Iris pigment epithelial cell (primary cell): Measurements from ENCODE around the gene THAP11.

Experiments used
- DNase-seq: peaks from one replicate; pipeline ENCODE4 v3.0.0-alpha.2; 2011; ENCODE audit warnings: low read depth

The THAP11 gene

DNA sequence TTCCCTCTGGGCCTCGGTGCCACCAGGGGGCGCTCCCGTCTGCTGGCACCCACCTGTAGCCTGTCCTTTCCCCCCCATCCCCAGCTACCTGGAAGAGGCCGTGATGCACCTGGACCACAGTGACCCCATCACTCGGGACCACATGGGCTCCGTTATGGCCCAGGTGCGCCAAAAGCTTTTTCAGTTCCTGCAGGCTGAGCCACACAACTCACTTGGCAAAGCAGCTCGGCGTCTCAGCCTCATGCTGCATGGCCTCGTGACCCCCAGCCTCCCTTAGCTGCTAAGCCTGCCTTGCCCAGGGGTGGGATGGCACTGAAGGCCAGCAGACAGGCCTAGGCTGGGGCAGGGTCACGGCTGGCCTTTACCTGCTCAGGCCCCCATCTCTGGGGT lies 41.7 kb downstream of the THAP11 start:
- DNase-seq = peak; percentile 45

DNA sequence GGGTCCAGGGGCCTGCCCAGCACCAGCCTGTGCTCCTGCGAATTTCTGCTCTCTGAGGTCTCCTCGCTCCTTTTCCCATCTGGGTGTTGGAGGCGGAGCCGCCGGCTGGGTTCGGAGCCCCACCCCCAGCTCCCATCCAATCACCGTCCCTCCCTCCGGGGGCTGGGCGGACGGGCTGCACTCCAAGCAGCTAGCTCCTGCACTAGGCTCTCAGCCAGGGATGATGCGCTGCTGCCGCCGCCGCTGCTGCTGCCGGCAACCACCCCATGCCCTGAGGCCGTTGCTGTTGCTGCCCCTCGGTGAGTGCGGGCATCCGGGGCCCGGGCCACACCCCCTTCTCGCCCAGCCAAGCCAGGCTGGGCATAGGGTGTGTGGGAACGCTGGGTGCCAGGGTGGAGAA lies 42.6 kb downstream of the THAP11 start, which contains the start of gene NRN1L:
Gene NRN1L (plus strand): TSS at position 202 of the 400 bp plus-strand sequence. CDS start 19 bp downstream, at position 221.
- DNase-seq = peak; percentile 93

DNA sequence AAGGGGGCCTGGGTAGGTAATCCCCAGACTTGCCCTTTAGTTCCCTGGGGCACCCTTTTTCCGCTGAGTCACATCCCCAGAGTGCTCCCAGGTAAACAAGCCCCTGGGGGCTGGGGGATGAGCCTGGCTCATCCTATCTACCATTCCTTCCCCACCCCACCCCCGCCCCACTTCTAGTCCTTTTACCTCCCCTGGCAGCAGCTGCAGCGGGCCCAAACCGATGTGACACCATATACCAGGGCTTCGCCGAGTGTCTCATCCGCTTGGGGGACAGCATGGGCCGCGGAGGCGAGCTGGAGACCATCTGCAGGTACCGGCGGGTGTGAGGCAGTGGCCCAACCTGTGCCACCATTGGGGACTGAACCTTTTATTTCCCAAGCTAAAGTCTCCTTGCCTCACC lies 43.4 kb downstream of the THAP11 start:
- DNase-seq = no peak

DNA sequence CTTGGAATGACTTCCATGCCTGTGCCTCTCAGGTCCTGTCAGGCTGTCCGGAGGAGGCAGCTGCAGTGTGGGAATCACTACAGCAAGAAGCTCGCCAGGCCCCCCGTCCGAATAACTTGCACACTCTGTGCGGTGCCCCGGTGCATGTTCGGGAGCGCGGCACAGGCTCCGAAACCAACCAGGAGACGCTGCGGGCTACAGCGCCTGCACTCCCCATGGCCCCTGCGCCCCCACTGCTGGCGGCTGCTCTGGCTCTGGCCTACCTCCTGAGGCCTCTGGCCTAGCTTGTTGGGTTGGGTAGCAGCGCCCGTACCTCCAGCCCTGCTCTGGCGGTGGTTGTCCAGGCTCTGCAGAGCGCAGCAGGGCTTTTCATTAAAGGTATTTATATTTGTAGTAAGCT lies 43.9 kb downstream of the THAP11 start:
- DNase-seq = no peak

DNA sequence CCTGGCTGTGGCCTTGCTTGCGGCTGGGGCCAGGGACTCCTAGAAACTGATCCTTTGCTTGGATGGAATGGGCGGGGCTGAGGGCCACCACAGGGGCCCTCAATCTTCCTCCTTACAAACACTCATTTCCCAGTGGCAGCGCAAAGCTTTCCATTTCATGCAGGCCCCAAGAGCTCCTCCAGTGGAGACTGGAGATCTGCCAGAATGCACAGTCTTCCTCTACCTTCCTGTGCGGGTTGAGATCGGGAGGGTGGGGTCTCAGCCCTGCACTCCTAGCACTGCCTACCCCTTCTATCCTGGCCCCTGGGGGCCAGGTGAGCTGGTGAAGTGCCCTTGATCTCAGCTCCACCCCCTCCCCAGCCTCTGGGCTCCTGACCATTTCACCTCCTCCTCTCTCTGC lies 44.3 kb downstream of the THAP11 start:
- no peak for DNase-seq

DNA sequence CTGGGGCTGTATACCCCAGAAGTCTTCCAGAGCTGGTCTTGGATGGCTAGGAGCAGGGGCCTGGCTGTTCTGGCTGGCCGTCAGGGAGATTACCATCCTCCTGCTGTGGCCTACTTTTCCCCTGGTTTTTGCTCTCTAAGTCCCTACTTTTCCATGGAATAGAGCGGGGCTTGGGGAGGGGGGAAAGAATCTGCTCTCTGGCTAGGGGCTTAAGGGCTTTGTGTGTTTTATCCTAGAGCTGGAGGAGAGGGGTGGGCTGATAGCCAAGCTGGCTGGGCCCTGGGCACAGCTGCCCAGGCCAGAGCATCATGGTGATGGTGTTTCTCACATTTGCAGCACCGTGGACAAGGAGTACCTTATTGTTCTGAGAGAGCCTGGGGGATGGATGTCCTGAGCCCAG lies 46.2 kb downstream of the THAP11 start:
- no peak for DNase-seq

DNA sequence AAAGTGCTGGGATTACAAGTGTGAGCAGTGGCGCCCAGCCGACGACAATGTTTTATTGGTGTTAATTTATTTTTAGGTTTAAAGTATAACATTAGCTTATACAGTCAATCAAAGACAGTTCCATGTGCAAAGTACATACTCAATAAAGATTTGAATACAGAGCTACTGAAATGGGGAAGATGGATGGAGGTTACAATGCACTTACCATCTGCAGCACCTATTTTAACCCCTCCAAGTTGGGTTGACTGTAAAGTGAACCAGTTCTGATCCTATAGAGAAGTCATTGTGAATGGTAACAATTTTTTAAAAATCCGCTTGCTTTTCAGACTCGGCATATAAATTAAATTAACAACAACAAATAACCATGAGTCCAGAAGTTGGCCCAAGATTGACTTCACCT lies 50.3 kb downstream of the THAP11 start:
- no peak for DNase-seq

DNA sequence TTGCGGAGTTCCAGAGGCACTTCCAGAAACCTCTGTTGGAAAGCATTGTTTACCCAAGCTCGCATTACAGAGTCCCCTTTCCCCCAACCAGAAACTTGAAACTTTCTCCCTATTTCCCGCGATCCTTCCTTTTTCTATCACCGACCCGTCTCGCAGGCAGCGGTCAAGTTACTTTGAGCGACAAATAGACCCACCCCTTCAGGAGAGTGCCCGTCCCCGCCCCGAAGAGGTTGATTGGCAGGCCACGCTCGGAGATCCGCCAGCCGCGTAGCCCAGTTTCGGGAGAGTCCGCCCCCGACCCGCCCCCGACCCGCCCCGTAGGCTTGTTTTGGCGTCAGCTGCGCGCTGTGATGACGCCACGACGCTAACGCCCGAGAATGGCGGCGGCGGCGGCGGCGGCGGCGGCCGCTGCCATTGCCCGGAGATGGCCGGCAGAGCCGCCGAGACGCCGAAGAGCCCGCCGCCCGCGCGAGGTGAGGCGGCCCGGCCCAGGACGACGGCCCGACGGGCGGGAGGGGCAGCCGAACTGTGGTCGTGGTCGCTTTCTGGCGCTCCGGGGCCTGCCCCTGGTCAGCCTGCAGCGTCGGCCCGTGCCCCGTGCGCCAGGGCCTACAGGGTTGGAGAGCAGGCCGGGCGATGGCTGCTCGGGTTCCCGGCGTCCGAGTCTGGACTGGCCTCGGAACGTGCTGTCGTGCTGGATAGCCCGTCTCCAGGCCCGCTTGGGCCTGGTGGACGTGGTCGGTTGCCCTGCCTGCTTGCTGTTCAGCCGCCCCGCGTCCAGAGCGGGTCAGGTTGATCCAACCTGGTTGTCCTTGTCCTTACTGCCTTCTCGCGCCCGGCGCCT lies 51.0 kb downstream of the THAP11 start, which contains the start of gene PSKH1:
Gene PSKH1 (plus strand): TSS at position 356 of the 844 bp plus-strand sequence. CDS start 15,496 bp downstream, outside the sequence.
- DNase-seq = peak; percentile 97
